ENCODE results near the gene RRP1B. TPM values are rescaled to one million over a fixed set of nuclear protein-coding genes. Genes with fewer than 3 reads are reported as not detected.

The RRP1B gene
- total and polyA plus RNA-seq, 9 of the 15 experiments (the other 6 are each of a cell fraction or from before 2014, with no cell fraction given) = 6.8 to 66.6 (median 41.9) TPM

- TF ChIP-seq MAZ (CRISPR knock-in tag; conservative IDR thresholded peaks at IDR 0.05 in 1 of 2, IDR thresholded peaks at IDR 0.05 in 1 of 2) (no peak), ZZZ3 (IDR thresholded peaks at IDR 0.05) (no peak), MCM2 (IDR thresholded peaks at IDR 0.05; ENCODE audit: low read depth) (no peak), CGGBP1 (CRISPR knock-in tag; IDR thresholded peaks at IDR 0.05) (no peak), ZNF232 (CRISPR knock-in tag; IDR thresholded peaks at IDR 0.05) (no peak), REST (IDR thresholded peaks at IDR 0.05; ENCODE audit: borderline replicate concordance) (no peak), REST (CRISPR knock-in tag; IDR thresholded peaks at IDR 0.05; ENCODE audit: low read depth) (no peak), ATF6 (CRISPR knock-in tag; IDR thresholded peaks at IDR 0.05) (no peak), RHOXF2B (CRISPR knock-in tag; conservative IDR thresholded peaks at IDR 0.05) (no peak), EGR1 (conservative IDR thresholded peaks at IDR 0.05) (peak; percentile 34)
- TF ChIP-seq, protein P1, sequence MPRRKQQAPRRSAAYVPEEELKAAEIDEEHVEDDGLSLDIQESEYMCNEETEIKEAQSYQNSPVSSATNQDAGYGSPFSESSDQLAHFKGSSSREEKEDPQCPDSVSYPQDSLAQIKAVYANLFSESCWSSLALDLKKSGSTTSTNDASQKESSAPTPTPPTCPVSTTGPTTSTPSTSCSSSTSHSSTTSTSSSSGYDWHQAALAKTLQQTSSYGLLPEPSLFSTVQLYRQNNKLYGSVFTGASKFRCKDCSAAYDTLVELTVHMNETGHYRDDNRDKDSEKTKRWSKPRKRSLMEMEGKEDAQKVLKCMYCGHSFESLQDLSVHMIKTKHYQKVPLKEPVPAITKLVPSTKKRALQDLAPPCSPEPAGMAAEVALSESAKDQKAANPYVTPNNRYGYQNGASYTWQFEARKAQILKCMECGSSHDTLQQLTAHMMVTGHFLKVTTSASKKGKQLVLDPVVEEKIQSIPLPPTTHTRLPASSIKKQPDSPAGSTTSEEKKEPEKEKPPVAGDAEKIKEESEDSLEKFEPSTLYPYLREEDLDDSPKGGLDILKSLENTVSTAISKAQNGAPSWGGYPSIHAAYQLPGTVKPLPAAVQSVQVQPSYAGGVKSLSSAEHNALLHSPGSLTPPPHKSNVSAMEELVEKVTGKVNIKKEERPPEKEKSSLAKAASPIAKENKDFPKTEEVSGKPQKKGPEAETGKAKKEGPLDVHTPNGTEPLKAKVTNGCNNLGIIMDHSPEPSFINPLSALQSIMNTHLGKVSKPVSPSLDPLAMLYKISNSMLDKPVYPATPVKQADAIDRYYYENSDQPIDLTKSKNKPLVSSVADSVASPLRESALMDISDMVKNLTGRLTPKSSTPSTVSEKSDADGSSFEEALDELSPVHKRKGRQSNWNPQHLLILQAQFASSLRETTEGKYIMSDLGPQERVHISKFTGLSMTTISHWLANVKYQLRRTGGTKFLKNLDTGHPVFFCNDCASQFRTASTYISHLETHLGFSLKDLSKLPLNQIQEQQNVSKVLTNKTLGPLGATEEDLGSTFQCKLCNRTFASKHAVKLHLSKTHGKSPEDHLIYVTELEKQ (CRISPR knock-in tag; IDR thresholded peaks at IDR 0.05) = no peak
- TF ChIP-seq, protein P2, sequence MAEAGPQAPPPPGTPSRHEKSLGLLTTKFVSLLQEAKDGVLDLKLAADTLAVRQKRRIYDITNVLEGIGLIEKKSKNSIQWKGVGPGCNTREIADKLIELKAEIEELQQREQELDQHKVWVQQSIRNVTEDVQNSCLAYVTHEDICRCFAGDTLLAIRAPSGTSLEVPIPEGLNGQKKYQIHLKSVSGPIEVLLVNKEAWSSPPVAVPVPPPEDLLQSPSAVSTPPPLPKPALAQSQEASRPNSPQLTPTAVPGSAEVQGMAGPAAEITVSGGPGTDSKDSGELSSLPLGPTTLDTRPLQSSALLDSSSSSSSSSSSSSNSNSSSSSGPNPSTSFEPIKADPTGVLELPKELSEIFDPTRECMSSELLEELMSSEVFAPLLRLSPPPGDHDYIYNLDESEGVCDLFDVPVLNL (CRISPR knock-in tag; IDR thresholded peaks at IDR 0.05; ENCODE audit: low read depth) = no peak
These were observed 75.0 kb downstream of the RRP1B start (continued) for GRCh38 chr21:43734131-43734927.

Measured in K562 (cell line).